HepG2 (cell line): ENCODE measurements around the gene NEK6. TPM values are rescaled to one million over a fixed set of nuclear protein-coding genes. Genes with fewer than 3 reads are reported as not detected.

Source experiments
- ATAC-seq: fragments of 200-7000 bp; cut with Tn5 transposase; 3 replicates; pipeline ENCODE4 v1.9.1; 2020; ENCODE audit warnings: mild to moderate bottlenecking, moderate library complexity
- BruUV-seq: library from RNA; stranded (reverse); fragments of 400-500 nt; replicated peaks from 2 replicates; lab custom pipeline; 2021; lab: Mats Ljungman, UMichigan
- CTCF ChIA-PET: fragments of 300-600 bp; formaldehyde crosslinking; extraction: SDS; loops from one replicate; lab custom pipeline; 2021; ENCODE audit warnings: low total read pairs, inconsistent platforms, low intra/inter-chr PET ratio; lab: Yijun Ruan, JAX
- POLR2A ChIA-PET: fragments of 350-600 bp; sonication (Branson Sonifier 250); formaldehyde crosslinking; loops from one replicate; lab custom pipeline; 2020; ENCODE audit warnings: antibody characterized with exemption, inconsistent platforms; lab: Yijun Ruan, JAX
- DNase-seq: peaks from one replicate; pipeline ENCODE4 v3.0.0-alpha.2; 2015; ENCODE audit warnings: low spot score
- FAIRE-seq: peaks from 3 replicates; lab custom pipeline; 2011; peaks lifted over from hg19 to GRCh38; lab: Jason Lieb, UNC
- H2AFZ ChIP-seq: one replicate; pipeline ENCODE4 v1.6.1; 2011; ENCODE audit warnings: low read length, inconsistent platforms
- H3K27ac ChIP-seq: fragments of 300-600 bp; 3 replicates; pipeline ENCODE4 v1.8.0; 2011; ENCODE audit warnings: mixed run types, mild to moderate bottlenecking, mixed read lengths, low read length, inconsistent platforms; ENCODE audit not compliant: insufficient read depth; ENCODE audit errors: extremely low read length
- H3K27me3 ChIP-seq, 2 experiments: fragments of 200-600 bp in 1 of 2; 2 replicates in 1 of 2; 3 replicates in 1 of 2; pipeline versions ENCODE4 v1.6.0 to v1.8.0; 2011; ENCODE audit warnings: low read length in 2 of 2, mild to moderate bottlenecking in 2 of 2, moderate library complexity in 2 of 2, inconsistent platforms in 1 of 2; ENCODE audit not compliant: insufficient read depth in 2 of 2, control insufficient read depth in 1 of 2
- H3K36me3 ChIP-seq, 2 experiments: fragments of 200-600 bp in 1 of 2; replicated peaks in 1 of 2; 2 replicates in 1 of 2; 3 replicates in 1 of 2; pipeline versions ENCODE4 v1.5.1 to v1.8.0; 2011; ENCODE audit warnings: low read length in 2 of 2, inconsistent platforms in 1 of 2; ENCODE audit not compliant: insufficient read depth in 2 of 2, control insufficient read depth in 1 of 2
- H3K4me1 ChIP-seq: 2 replicates; pipeline ENCODE4 v1.5.1; 2012; ENCODE audit warnings: low read length, inconsistent platforms; ENCODE audit not compliant: insufficient read depth
- H3K4me2 ChIP-seq: 2 replicates; pipeline ENCODE4 v1.6.0; 2011; ENCODE audit warnings: low read depth, low read length, inconsistent platforms
- H3K4me3 ChIP-seq, 3 experiments: fragments of 200-600 bp in 1 of 3; sonication (generic), shearing (Covaris generic) in 1 of 3; replicated peaks in 1 of 3; 2 replicates each; pipeline ENCODE4 v1.5.1; 2011 to 2016; ENCODE audit warnings: low read length in 3 of 3, inconsistent platforms in 2 of 3, low read depth in 2 of 3, mild to moderate bottlenecking in 2 of 3, control low read depth in 1 of 3, mixed read lengths in 1 of 3; ENCODE audit not compliant: insufficient read depth in 1 of 3
- H3K79me2 ChIP-seq: one replicate; pipeline ENCODE4 v1.6.1; 2011; ENCODE audit warnings: low read length, inconsistent platforms; ENCODE audit not compliant: insufficient read depth
- H3K9ac ChIP-seq: 2 replicates; pipeline ENCODE4 v1.6.0; 2011; ENCODE audit warnings: mild to moderate bottlenecking, low read depth, low read length, inconsistent platforms; ENCODE audit not compliant: insufficient read depth
- H3K9me3 ChIP-seq: 2 replicates; pipeline ENCODE4 v1.5.1; 2012; ENCODE audit warnings: mild to moderate bottlenecking, low read length
- H4K20me1 ChIP-seq: 2 replicates; pipeline ENCODE4 v1.6.0; 2011; ENCODE audit warnings: inconsistent platforms, mild to moderate bottlenecking, low read length, moderate library complexity; ENCODE audit not compliant: insufficient read depth
- CENPT ChIP-seq: sonication (generic); formaldehyde crosslinking; IDR thresholded peaks from 2 replicates; pipeline ENCODE4 v1.8.0; 2022; ENCODE audit warnings: low read depth, mild to moderate bottlenecking, moderate library complexity, missing genetic modification reagents
- FOXO4 ChIP-seq: sonication (generic); formaldehyde crosslinking; conservative IDR thresholded peaks from 2 replicates; pipeline ENCODE4 v1.8.1; 2023; ENCODE audit warnings: missing genetic modification reagents
- GLI4 ChIP-seq: sonication (generic); formaldehyde crosslinking; IDR thresholded peaks from 2 replicates; pipeline ENCODE4 v1.5.1; 2020; ENCODE audit warnings: missing genetic modification reagents, mild to moderate bottlenecking, moderate library complexity, borderline replicate concordance
- MZF1 ChIP-seq: sonication (generic); formaldehyde crosslinking; IDR thresholded peaks from 2 replicates; pipeline ENCODE4 v1.8.1; 2023; ENCODE audit warnings: mild to moderate bottlenecking, missing genetic modification reagents, borderline replicate concordance
- TEAD2 ChIP-seq: sonication (generic); formaldehyde crosslinking; IDR thresholded peaks from 2 replicates; pipeline ENCODE4 v1.9.0; 2021; ENCODE audit warnings: missing genetic modification reagents
- ZBTB2 ChIP-seq: sonication (generic); formaldehyde crosslinking; IDR thresholded peaks from 2 replicates; pipeline ENCODE4 v1.8.0; 2022; ENCODE audit warnings: low read depth, missing genetic modification reagents
- WGBS: methylation state at CpG from one replicate; pipeline ENCODE4 v1.1.6; 2017; ENCODE audit warnings: low lambda C conversion rate; 5-methylcytosine and 5-hydroxymethylcytosine counted together
- in situ Hi-C: cut with HindIII; loops from 2 replicates; pipeline ENCODE4 v1.10.0; 2017; ENCODE audit warnings: low pct_unique_long_range_greater_than_20kb; ENCODE audit not compliant: extremely low pct_ligation_motif_present
- intact Hi-C: fragments of 100-400 bp; cut with micrococcal nuclease; formaldehyde crosslinking; loops from one replicate; pipeline ENCODE4 v1.10.0; 2022; ENCODE audit not compliant: unreplicated experiment
- polyA plus RNA-seq, 8 experiments: library from polyadenylated mRNA; depleted of rRNA in 3 of 8; stranded (reverse) in 7 of 8; unstranded in 1 of 8; fragments of >200 nt; fragmentation: Illumina TruSeq in 4 of 8; extraction: Trizol in 4 of 8; gene quantifications; 2 replicates each; pipeline versions ENCODE4 v1.2.1 to v1.2.3, GENCODE V29; 2011 to 2016; ENCODE audit warnings: low read depth in 4 of 8, missing spikeins in 1 of 8, mixed read lengths in 1 of 8; ENCODE audit not compliant: insufficient read depth in 1 of 8
- total RNA-seq, 5 experiments: library from RNA; depleted of rRNA; stranded (reverse); fragments of >200 nt; fragmentation: Illumina TruSeq; extraction: Trizol; gene quantifications; 2 replicates each; pipeline ENCODE4 v1.2.3, GENCODE V29; 2016; ENCODE audit warnings: low read depth in 1 of 5
- TF ChIP-seq, protein P1 (sequence below): sonication (generic); formaldehyde crosslinking; IDR thresholded peaks from 2 replicates; pipeline ENCODE4 v1.4.0; 2020; ENCODE audit warnings: missing genetic modification reagents
- TF ChIP-seq, protein P2 (sequence below): IDR thresholded peaks from 2 replicates; pipeline ENCODE4 v1.4.0; 2020; ENCODE audit warnings: mild to moderate bottlenecking, missing genetic modification reagents

Gene NEK6
- total and polyA plus RNA-seq, 2 of the 13 experiments (the other 11 are each of a cell fraction or from before 2014, with no cell fraction given) = 30.4 to 119 TPM

GRCh38 chr9:124306098-124306735 is 48.5 kb downstream of the NEK6 start:
- no TSS peak for BruUV-seq
- TF ChIP-seq GLI4 (CRISPR knock-in tag) (no peak), ZBTB2 (CRISPR knock-in tag) (no peak), TEAD2 (CRISPR knock-in tag) (no peak), CENPT (CRISPR knock-in tag) (no peak), MZF1 (no peak), FOXO4 (CRISPR knock-in tag) (no peak)
- TF ChIP-seq, protein P1, sequence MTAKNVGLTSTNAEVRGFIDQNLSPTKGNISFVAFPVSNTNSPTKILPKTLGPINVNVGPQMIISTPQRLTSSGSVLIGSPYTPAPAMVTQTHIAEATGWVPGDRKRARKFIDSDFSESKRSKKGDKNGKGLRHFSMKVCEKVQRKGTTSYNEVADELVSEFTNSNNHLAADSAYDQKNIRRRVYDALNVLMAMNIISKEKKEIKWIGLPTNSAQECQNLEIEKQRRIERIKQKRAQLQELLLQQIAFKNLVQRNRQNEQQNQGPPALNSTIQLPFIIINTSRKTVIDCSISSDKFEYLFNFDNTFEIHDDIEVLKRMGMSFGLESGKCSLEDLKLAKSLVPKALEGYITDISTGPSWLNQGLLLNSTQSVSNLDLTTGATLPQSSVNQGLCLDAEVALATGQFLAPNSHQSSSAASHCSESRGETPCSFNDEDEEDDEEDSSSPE (CRISPR knock-in tag) = no peak
- TF ChIP-seq, protein P2, sequence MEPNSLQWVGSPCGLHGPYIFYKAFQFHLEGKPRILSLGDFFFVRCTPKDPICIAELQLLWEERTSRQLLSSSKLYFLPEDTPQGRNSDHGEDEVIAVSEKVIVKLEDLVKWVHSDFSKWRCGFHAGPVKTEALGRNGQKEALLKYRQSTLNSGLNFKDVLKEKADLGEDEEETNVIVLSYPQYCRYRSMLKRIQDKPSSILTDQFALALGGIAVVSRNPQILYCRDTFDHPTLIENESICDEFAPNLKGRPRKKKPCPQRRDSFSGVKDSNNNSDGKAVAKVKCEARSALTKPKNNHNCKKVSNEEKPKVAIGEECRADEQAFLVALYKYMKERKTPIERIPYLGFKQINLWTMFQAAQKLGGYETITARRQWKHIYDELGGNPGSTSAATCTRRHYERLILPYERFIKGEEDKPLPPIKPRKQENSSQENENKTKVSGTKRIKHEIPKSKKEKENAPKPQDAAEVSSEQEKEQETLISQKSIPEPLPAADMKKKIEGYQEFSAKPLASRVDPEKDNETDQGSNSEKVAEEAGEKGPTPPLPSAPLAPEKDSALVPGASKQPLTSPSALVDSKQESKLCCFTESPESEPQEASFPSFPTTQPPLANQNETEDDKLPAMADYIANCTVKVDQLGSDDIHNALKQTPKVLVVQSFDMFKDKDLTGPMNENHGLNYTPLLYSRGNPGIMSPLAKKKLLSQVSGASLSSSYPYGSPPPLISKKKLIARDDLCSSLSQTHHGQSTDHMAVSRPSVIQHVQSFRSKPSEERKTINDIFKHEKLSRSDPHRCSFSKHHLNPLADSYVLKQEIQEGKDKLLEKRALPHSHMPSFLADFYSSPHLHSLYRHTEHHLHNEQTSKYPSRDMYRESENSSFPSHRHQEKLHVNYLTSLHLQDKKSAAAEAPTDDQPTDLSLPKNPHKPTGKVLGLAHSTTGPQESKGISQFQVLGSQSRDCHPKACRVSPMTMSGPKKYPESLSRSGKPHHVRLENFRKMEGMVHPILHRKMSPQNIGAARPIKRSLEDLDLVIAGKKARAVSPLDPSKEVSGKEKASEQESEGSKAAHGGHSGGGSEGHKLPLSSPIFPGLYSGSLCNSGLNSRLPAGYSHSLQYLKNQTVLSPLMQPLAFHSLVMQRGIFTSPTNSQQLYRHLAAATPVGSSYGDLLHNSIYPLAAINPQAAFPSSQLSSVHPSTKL = no peak
- in situ Hi-C loops (no loop called here), intact Hi-C loops (no loop called here)
- DNase-seq (no peak), FAIRE-seq (no peak), ATAC-seq (no peak)
- Histone ChIP-seq H4K20me1 (peaks cover 47% of the 10 kb centered on the region; the same call in 1 of the 2 replicates), H3K27me3 (no peaks in the 10 kb centered on the region), H3K4me1 (no peaks in the 10 kb centered on the region), H3K4me2 (no peak overlapping the region), H3K79me2 (peaks cover 29% of the 10 kb centered on the region), H3K9ac (no peak overlapping the region), H2AFZ (no peak overlapping the region), H3K36me3 (peaks cover 39 to 59% of the 10 kb centered on the region in 2 experiments), H3K9me3 (no peaks in the 10 kb centered on the region), H3K4me3 (no peak overlapping the region), H3K27ac (no peak overlapping the region)
- ChIA-PET CTCF (no interaction called here), POLR2A (no interaction called here)
- 96% methylated on average over 12 of the region's 13 CpGs for WGBS
